HEK293 (cell line): ENCODE results near the gene HYAL3.

Experiments
- BCL6B ChIP-seq: fragments of 450-650 bp; formaldehyde crosslinking; IDR thresholded peaks from 2 replicates; pipeline ENCODE4 v1.5.1; 2017; ENCODE audit warnings: missing biosample characterization, missing genetic modification characterization
- GLIS2 ChIP-seq: fragments of 450-650 bp; formaldehyde crosslinking; IDR thresholded peaks from 2 replicates; pipeline ENCODE4 v1.5.1; 2016; ENCODE audit warnings: missing biosample characterization, missing genetic modification characterization
- HIC1 ChIP-seq: fragments of 450-650 bp; formaldehyde crosslinking; IDR thresholded peaks from 2 replicates; pipeline ENCODE4 v1.5.1; 2016; ENCODE audit warnings: missing biosample characterization, missing genetic modification characterization
- KLF1 ChIP-seq: fragments of 450-650 bp; formaldehyde crosslinking; IDR thresholded peaks from 2 replicates; pipeline ENCODE4 v1.5.1; 2016; ENCODE audit warnings: missing biosample characterization, missing genetic modification characterization
- OVOL3 ChIP-seq: fragments of 450-650 bp; formaldehyde crosslinking; IDR thresholded peaks from 2 replicates; pipeline ENCODE4 v1.5.1; 2016; ENCODE audit warnings: missing biosample characterization, missing genetic modification characterization
- PRDM6 ChIP-seq: fragments of 450-650 bp; formaldehyde crosslinking; IDR thresholded peaks from 2 replicates; pipeline ENCODE4 v1.5.1; 2017; ENCODE audit warnings: missing biosample characterization, missing genetic modification characterization
- SALL2 ChIP-seq: fragments of 450-650 bp; formaldehyde crosslinking; IDR thresholded peaks from 2 replicates; pipeline ENCODE4 v1.5.0; 2017; ENCODE audit warnings: missing biosample characterization, mild to moderate bottlenecking, missing genetic modification characterization, borderline replicate concordance
- TRIM28 ChIP-seq: IDR thresholded peaks from 2 replicates; pipeline ENCODE4 v1.6.1; 2011; ENCODE audit warnings: low read length, control low read depth, borderline replicate concordance
- ZBTB10 ChIP-seq: fragments of 450-650 bp; formaldehyde crosslinking; IDR thresholded peaks from 2 replicates; pipeline ENCODE4 v1.5.1; 2016; ENCODE audit warnings: missing biosample characterization, missing genetic modification characterization
- ZBTB49 ChIP-seq: fragments of 450-650 bp; formaldehyde crosslinking; IDR thresholded peaks from 2 replicates; pipeline ENCODE4 v1.5.1; 2016; ENCODE audit warnings: missing biosample characterization, missing genetic modification characterization, low read depth
- ZNF155 ChIP-seq: fragments of 450-650 bp; formaldehyde crosslinking; IDR thresholded peaks from 2 replicates; pipeline ENCODE4 v1.5.1; 2016; ENCODE audit warnings: missing biosample characterization, missing genetic modification characterization
- ZNF16 ChIP-seq: fragments of 450-650 bp; formaldehyde crosslinking; IDR thresholded peaks from 2 replicates; pipeline ENCODE4 v1.5.1; 2016; ENCODE audit warnings: low read depth, missing biosample characterization, missing genetic modification characterization
- ZNF214 ChIP-seq: fragments of 450-650 bp; formaldehyde crosslinking; IDR thresholded peaks from 2 replicates; pipeline ENCODE4 v1.5.1; 2017; ENCODE audit warnings: missing biosample characterization, mild to moderate bottlenecking, missing genetic modification characterization, borderline replicate concordance
- ZNF280D ChIP-seq: fragments of 450-650 bp; formaldehyde crosslinking; IDR thresholded peaks from 2 replicates; pipeline ENCODE4 v1.5.1; 2016; ENCODE audit warnings: missing biosample characterization, missing genetic modification characterization
- ZNF341 ChIP-seq: fragments of 450-650 bp; formaldehyde crosslinking; IDR thresholded peaks from 2 replicates; pipeline ENCODE4; 2016; ENCODE audit warnings: low read depth, missing biosample characterization, missing genetic modification characterization
- ZNF48 ChIP-seq: fragments of 450-650 bp; formaldehyde crosslinking; IDR thresholded peaks from 2 replicates; pipeline ENCODE4 v1.5.1; 2016; ENCODE audit warnings: missing biosample characterization, missing genetic modification characterization
- ZNF530 ChIP-seq: fragments of 450-650 bp; formaldehyde crosslinking; IDR thresholded peaks from 2 replicates; pipeline ENCODE4 v1.5.1; 2016; ENCODE audit warnings: low read depth, missing biosample characterization, missing genetic modification characterization
- ZNF610 ChIP-seq: fragments of 450-650 bp; formaldehyde crosslinking; IDR thresholded peaks from 2 replicates; pipeline ENCODE4 v1.5.1; 2016; ENCODE audit warnings: missing biosample characterization, missing genetic modification characterization, borderline replicate concordance
- ZNF704 ChIP-seq: fragments of 450-650 bp; formaldehyde crosslinking; IDR thresholded peaks from 2 replicates; pipeline ENCODE4 v1.5.1; 2016; ENCODE audit warnings: missing biosample characterization, missing genetic modification characterization
- ZSCAN30 ChIP-seq: fragments of 450-650 bp; IDR thresholded peaks from 2 replicates; pipeline ENCODE4 v1.5.1; 2018; ENCODE audit warnings: missing biosample characterization, mild to moderate bottlenecking, missing genetic modification characterization, moderate library complexity
- ZSCAN5A ChIP-seq: fragments of 450-650 bp; formaldehyde crosslinking; IDR thresholded peaks from 2 replicates; pipeline ENCODE4 v1.5.1; 2016; ENCODE audit warnings: missing biosample characterization, missing genetic modification characterization

HYAL3 gene

GRCh38 chr3:50337175-50337861, 38.1 kb upstream of the HYAL3 start (continued):
- TF ChIP-seq ZBTB10 (tag by site-specific recombination) (peak; percentile 77), BCL6B (tag by site-specific recombination) (no peak), ZNF530 (no peak), ZNF610 (tag by site-specific recombination) (no peak), TRIM28 (no peak), GLIS2 (peak; percentile 70), ZSCAN30 (tag by site-specific recombination) (0 out of 2 replicates have a peak, but pooled peaks have one; percentile 43), ZNF704 (tag by site-specific recombination) (no peak), SALL2 (tag by site-specific recombination) (no peak), ZSCAN5A (tag by site-specific recombination) (peak; percentile 89), ZNF214 (tag by site-specific recombination) (no peak), KLF1 (tag by site-specific recombination) (peak; percentile 84), PRDM6 (no peak), HIC1 (tag by site-specific recombination) (peak; percentile 99), ZNF155 (tag by site-specific recombination) (no peak), ZNF48 (no peak), ZNF16 (no peak), OVOL3 (tag by site-specific recombination) (peak; percentile 79), ZBTB49 (tag by site-specific recombination) (no peak), ZNF280D (tag by site-specific recombination) (no peak), ZNF341 (tag by site-specific recombination) (peak; percentile 76)
